ENCODE measurements around the gene PSMD3.

GRCh38 chr17:39949028-39949427, 31.6 kb upstream of the PSMD3 start:
- TF ChIP-seq CTCF (optimal IDR thresholded peaks at IDR 0.05 in 1 of 3, IDR thresholded peaks at IDR 0.05 in 1 of 3, conservative IDR thresholded peaks at IDR 0.05 in 1 of 3; ENCODE audit: extremely low read depth in 1 of 3, insufficient read depth in 2 of 3, low read length in 3 of 3), result no peak
- TF ChIP-seq EZH2 (IDR thresholded peaks at IDR 0.05; ENCODE audit: low read length), result no peak
